GM23338 (cell line): ENCODE results near the gene LSM14B. TPM values are rescaled to one million over a fixed set of nuclear protein-coding genes. Genes with fewer than 3 reads are reported as not detected.

Experiments
- ATAC-seq: fragments of 200-7000 bp; cut with Tn5 transposase; 3 replicates; pipeline ENCODE4 v1.9.1; 2020
- DNase-seq: peaks from one replicate; pipeline ENCODE4 v3.0.0-alpha.2; 2015; ENCODE audit warnings: low spot score
- H2AFZ ChIP-seq: fragments of 200-600 bp; sonication (generic); 2 replicates; pipeline ENCODE4 v1.8.0; 2016; ENCODE audit warnings: antibody characterized with exemption, mild to moderate bottlenecking, moderate library complexity
- H3F3A ChIP-seq: fragments of 200-600 bp; sonication (generic); replicated peaks from 2 replicates; pipeline ENCODE4 v1.8.0; 2017; ENCODE audit warnings: antibody characterized with exemption, mixed run types, low read depth
- H3K27ac ChIP-seq: fragments of 200-600 bp; sonication (generic); 2 replicates; pipeline ENCODE4 v1.6.1; 2016; ENCODE audit warnings: low read depth
- H3K27me3 ChIP-seq: fragments of 200-600 bp; sonication (generic); 2 replicates; pipeline ENCODE4 v1.8.0; 2016; ENCODE audit warnings: mild to moderate bottlenecking, mixed run types, moderate library complexity; ENCODE audit not compliant: insufficient read depth
- H3K36me3 ChIP-seq: fragments of 200-600 bp; sonication (generic); 2 replicates; pipeline ENCODE4 v1.8.0; 2016; ENCODE audit warnings: mild to moderate bottlenecking; ENCODE audit not compliant: insufficient read depth
- H3K4me1 ChIP-seq: fragments of 200-600 bp; sonication (generic); 2 replicates; pipeline ENCODE4 v1.8.0; 2016; ENCODE audit warnings: mild to moderate bottlenecking, moderate library complexity; ENCODE audit not compliant: insufficient read depth
- H3K4me2 ChIP-seq: fragments of 200-600 bp; sonication (generic); 2 replicates; pipeline ENCODE4 v1.7.1; 2017; ENCODE audit warnings: mixed run types
- H3K4me3 ChIP-seq: fragments of 200-600 bp; sonication (generic); 2 replicates; pipeline ENCODE4 v1.6.1; 2016; ENCODE audit warnings: mixed run types
- H3K79me2 ChIP-seq: fragments of 200-600 bp; sonication (generic); replicated peaks from 2 replicates; pipeline ENCODE4 v1.8.0; 2017; ENCODE audit warnings: mild to moderate bottlenecking; ENCODE audit not compliant: insufficient read depth
- H3K9me2 ChIP-seq: fragments of 200-600 bp; sonication (generic); 2 replicates; pipeline ENCODE4 v1.8.0; 2017; ENCODE audit not compliant: insufficient read depth
- H4K20me1 ChIP-seq: fragments of 200-600 bp; sonication (generic); replicated peaks from 2 replicates; pipeline ENCODE4 v1.8.0; 2017; ENCODE audit warnings: mild to moderate bottlenecking; ENCODE audit not compliant: insufficient read depth
- H3K27ac Mint-ChIP-seq: 2 replicates; pipeline ENCODE4 v1.8.0; 2020; ENCODE audit warnings: inconsistent platforms, mild to moderate bottlenecking, moderate library complexity, mixed read lengths
- H3K27me3 Mint-ChIP-seq: 3 replicates; pipeline ENCODE4 v1.8.0; 2022; ENCODE audit warnings: low read depth, mild to moderate bottlenecking, moderate library complexity, mixed read lengths, inconsistent platforms; ENCODE audit not compliant: insufficient read depth, poor library complexity
- H3K36me3 Mint-ChIP-seq: 3 replicates; pipeline ENCODE4 v1.8.0; 2021; ENCODE audit warnings: low read depth, mild to moderate bottlenecking, inconsistent platforms, moderate library complexity, mixed read lengths
- H3K4me1 Mint-ChIP-seq: 3 replicates; pipeline ENCODE4 v1.8.0; 2020; ENCODE audit warnings: mild to moderate bottlenecking, inconsistent platforms, mixed read lengths
- H3K4me3 Mint-ChIP-seq: 3 replicates; pipeline ENCODE4 v1.8.0; 2021; ENCODE audit warnings: moderate library complexity, mild to moderate bottlenecking, inconsistent platforms, mixed read lengths
- H3K9me3 Mint-ChIP-seq: 3 replicates; pipeline ENCODE4 v1.8.0; 2020; ENCODE audit warnings: moderate library complexity, mild to moderate bottlenecking, inconsistent platforms, mixed read lengths
- CTCF ChIP-seq, 2 experiments: fragments of 200-600 bp in 1 of 2; sonication (generic) in 1 of 2; conservative IDR thresholded peaks; 2 replicates each; pipeline versions ENCODE4 v1.5.1 to v1.6.1; 2016 to 2017; ENCODE audit warnings: antibody characterized with exemption in 2 of 2, low read depth in 2 of 2, mild to moderate bottlenecking in 2 of 2, moderate library complexity in 1 of 2
- ETS1 ChIP-seq: IDR thresholded peaks from 2 replicates; pipeline ENCODE4 v1.6.1; 2016; ENCODE audit warnings: antibody characterized with exemption
- EZH2 ChIP-seq: fragments of 200-600 bp; sonication (generic); IDR thresholded peaks from one replicate; pipeline ENCODE4 v1.8.0; 2017; ENCODE audit warnings: antibody characterized with exemption, mild to moderate bottlenecking, low read depth; ENCODE audit not compliant: unreplicated experiment
- EZH2phosphoT487 ChIP-seq: fragments of 200-600 bp; sonication (generic); IDR thresholded peaks from one replicate; pipeline ENCODE4 v1.8.1; 2018; ENCODE audit warnings: antibody characterized with exemption; ENCODE audit not compliant: unreplicated experiment
- ZNF462 ChIP-seq: fragments of 250-450 bp; sonication (Bioruptor Pico); IDR thresholded peaks from 2 replicates; pipeline ENCODE4 v1.5.0; 2020; ENCODE audit warnings: mild to moderate bottlenecking, moderate library complexity
- polyA plus RNA-seq: library from polyadenylated mRNA; unstranded; fragments of >200 nt; fragmentation: Nextera tagmentation; extraction: Ambion mirVana; gene quantifications from 2 replicates; pipeline ENCODE4 v1.2.1, GENCODE V29; 2016
- total RNA-seq: library from RNA; depleted of rRNA; stranded (reverse); fragments of >200 nt; shearing (Covaris generic); gene quantifications from 2 replicates; pipeline ENCODE4 v1.2.3, GENCODE V29; 2014

The LSM14B gene
- total and polyA plus RNA-seq, 2 experiments from 2014 or later: 9.6 to 55.7 TPM

- no peak overlapping the region for H3K4me3 ChIP-seq
- peaks cover 55% of the 10 kb centered on the region for H3K36me3 ChIP-seq
- H4K20me1 ChIP-seq: peaks cover 52% of the 10 kb centered on the region
- H3K27me3 ChIP-seq: no peaks in the 10 kb centered on the region
- TF ChIP-seq ZNF462 (CRISPR knock-in tag) (no peak), ETS1 (no peak), CTCF (conservative IDR thresholded peaks at IDR 0.05; ENCODE audit: low read depth in 2 of 2) (peak; percentile 81 to 97), EZH2 (no peak), EZH2phosphoT487 (no peak)
- H2AFZ ChIP-seq: no peak overlapping the region
- ATAC-seq (peak; percentile 74), DNase-seq (peak; percentile 85)
- peaks cover 8% of the 10 kb centered on the region for H3K4me1 Mint-ChIP-seq
- H3K4me3 Mint-ChIP-seq: no peak overlapping the region
- H3K4me1 ChIP-seq: no peaks in the 10 kb centered on the region
- no peaks in the 10 kb centered on the region for H3K9me2 ChIP-seq
- H3K9me3 Mint-ChIP-seq: no peaks in the 10 kb centered on the region; the same call in 2 of the 3 replicates
- H3K36me3 Mint-ChIP-seq: peaks cover 94% of the 10 kb centered on the region
- H3K27ac ChIP-seq: no peak overlapping the region
- no peak overlapping the region; the same call in 1 of the 2 replicates for H3K27ac Mint-ChIP-seq
- H3K27me3 Mint-ChIP-seq: peaks cover 10% of the 10 kb centered on the region
- H3F3A ChIP-seq: peaks cover 35% of the 10 kb centered on the region
- H3K79me2 ChIP-seq: peaks cover 29% of the 10 kb centered on the region
- H3K4me2 ChIP-seq: no peak overlapping the region
Measured at GRCh38 chr20:62136283-62137091, 14.2 kb downstream of the LSM14B start.
